Karpas-422 (cell line): ENCODE measurements around the gene TRIML1. TPM values are rescaled to one million over a fixed set of nuclear protein-coding genes. Genes with fewer than 3 reads are reported as not detected.

Source experiments
- DNase-seq: peaks from one replicate; pipeline ENCODE4 v3.0.0-alpha.2; 2015
- H2AFZ ChIP-seq: fragments of 200-600 bp; sonication (generic); 2 replicates; pipeline ENCODE4 v1.6.1; 2014; ENCODE audit warnings: antibody characterized with exemption, low read length, mixed read lengths
- H3K27ac ChIP-seq: fragments of 200-600 bp; sonication (generic); 2 replicates; pipeline ENCODE4 v1.5.1; 2014; ENCODE audit warnings: mild to moderate bottlenecking, low read length, moderate library complexity
- H3K27me3 ChIP-seq: fragments of 200-600 bp; sonication (generic); 2 replicates; pipeline ENCODE4 v1.6.1; 2014; ENCODE audit warnings: low read length, mixed read lengths
- H3K36me3 ChIP-seq: fragments of 200-600 bp; sonication (generic); 2 replicates; pipeline ENCODE4 v1.6.1; 2014; ENCODE audit warnings: low read length, mixed read lengths; ENCODE audit not compliant: insufficient read depth
- H3K4me1 ChIP-seq: fragments of 200-600 bp; sonication (generic); 2 replicates; pipeline ENCODE4 v1.6.1; 2014; ENCODE audit warnings: mild to moderate bottlenecking, low read length, mixed read lengths
- H3K4me2 ChIP-seq: fragments of 200-600 bp; sonication (generic); 2 replicates; pipeline ENCODE4 v1.6.1; 2014; ENCODE audit warnings: low read length, low read depth, mild to moderate bottlenecking; ENCODE audit not compliant: poor library complexity, severe bottlenecking
- H3K4me3 ChIP-seq: fragments of 200-600 bp; sonication (generic); 2 replicates; pipeline ENCODE4 v1.5.1; 2014; ENCODE audit warnings: mild to moderate bottlenecking, antibody characterized with exemption, low read length, mixed read lengths
- H3K79me2 ChIP-seq: fragments of 200-600 bp; sonication (generic); 2 replicates; pipeline ENCODE4 v1.6.1; 2014; ENCODE audit warnings: mild to moderate bottlenecking, low read length, mixed read lengths
- H3K9ac ChIP-seq: fragments of 200-600 bp; sonication (generic); 2 replicates; pipeline ENCODE4 v1.6.0; 2014; ENCODE audit warnings: low read length
- H3K9me2 ChIP-seq: fragments of 200-600 bp; sonication (generic), shearing (Covaris generic); replicated peaks from 2 replicates; pipeline ENCODE4 v1.6.0; 2014; ENCODE audit warnings: mild to moderate bottlenecking, low read length, moderate library complexity; ENCODE audit not compliant: insufficient read depth
- H3K9me3 ChIP-seq: fragments of 300-700, 200-600 bp; sonication (generic); 2 replicates; pipeline ENCODE4 v1.6.1; 2014; ENCODE audit warnings: low read length, mixed read lengths
- H4K20me1 ChIP-seq: fragments of 200-600 bp; sonication (generic); 2 replicates; pipeline ENCODE4 v1.6.1; 2014; ENCODE audit warnings: mild to moderate bottlenecking, antibody characterized with exemption, low read length, low read depth; ENCODE audit not compliant: insufficient read depth
- total RNA-seq: library from RNA; depleted of rRNA; stranded (reverse); fragments of >200 nt; shearing (Covaris generic); gene quantifications from 2 replicates; pipeline ENCODE4 v1.2.3, GENCODE V29; 2014; ENCODE audit warnings: low replicate concordance

The TRIML1 gene
- total RNA-seq, 1 experiment from 2014 or later = not detected

- Histone ChIP-seq H3K9ac (no peak overlapping the region), H2AFZ (no peak overlapping the region), H3K27ac (no peak overlapping the region), H4K20me1 (no peaks in the 10 kb centered on the region), H3K9me3 (no peaks in the 10 kb centered on the region), H3K27me3 (no peaks in the 10 kb centered on the region), H3K36me3 (no peaks in the 10 kb centered on the region), H3K4me2 (no peak overlapping the region), H3K4me3 (no peak overlapping the region), H3K79me2 (no peaks in the 10 kb centered on the region), H3K4me1 (no peaks in the 10 kb centered on the region), H3K9me2 (no peaks in the 10 kb centered on the region)
- no peak for DNase-seq
Measured at GRCh38 chr4:188139671-188140070, 430 bp downstream of the TRIML1 start.

- Histone ChIP-seq H3K4me2 (no peak overlapping the region), H3K4me1 (no peaks in the 10 kb centered on the region), H3K9ac (no peak overlapping the region), H2AFZ (no peak overlapping the region), H3K27ac (no peak overlapping the region), H3K36me3 (no peaks in the 10 kb centered on the region), H3K4me3 (no peak overlapping the region), H4K20me1 (no peaks in the 10 kb centered on the region), H3K79me2 (no peaks in the 10 kb centered on the region), H3K9me3 (no peaks in the 10 kb centered on the region), H3K9me2 (no peaks in the 10 kb centered on the region), H3K27me3 (no peaks in the 10 kb centered on the region)
- no peak for DNase-seq
Measured at GRCh38 chr4:188143731-188144130, 4.5 kb downstream of the TRIML1 start.

GRCh38 chr4:188145601-188146000 lies 6.4 kb downstream of the TRIML1 start:
- Histone ChIP-seq H2AFZ (no peak overlapping the region), H3K4me1 (no peaks in the 10 kb centered on the region), H4K20me1 (no peaks in the 10 kb centered on the region), H3K4me3 (no peak overlapping the region), H3K79me2 (no peaks in the 10 kb centered on the region), H3K4me2 (no peak overlapping the region), H3K27me3 (no peaks in the 10 kb centered on the region), H3K9me2 (no peaks in the 10 kb centered on the region), H3K9ac (no peak overlapping the region), H3K27ac (no peak overlapping the region), H3K9me3 (no peaks in the 10 kb centered on the region), H3K36me3 (no peaks in the 10 kb centered on the region)
- no peak for DNase-seq

GRCh38 chr4:188146618-188147017 lies 7.4 kb downstream of the TRIML1 start:
- no peaks in the 10 kb centered on the region for H3K79me2 ChIP-seq
- H3K4me1 ChIP-seq = no peaks in the 10 kb centered on the region
- H3K27ac ChIP-seq = no peak overlapping the region
- no peaks in the 10 kb centered on the region for H3K27me3 ChIP-seq
- H4K20me1 ChIP-seq = no peaks in the 10 kb centered on the region
- DNase-seq = no peak
- H3K9ac ChIP-seq = no peak overlapping the region
- H3K4me3 ChIP-seq = no peak overlapping the region
- H3K9me3 ChIP-seq = no peaks in the 10 kb centered on the region
- no peaks in the 10 kb centered on the region for H3K36me3 ChIP-seq
- H2AFZ ChIP-seq = no peak overlapping the region
- no peaks in the 10 kb centered on the region for H3K9me2 ChIP-seq
- H3K4me2 ChIP-seq = no peak overlapping the region

GRCh38 chr4:188147176-188147575 lies 7.9 kb downstream of the TRIML1 start:
- Histone ChIP-seq H3K36me3 (no peaks in the 10 kb centered on the region), H3K4me2 (no peak overlapping the region), H3K9ac (no peak overlapping the region), H3K27me3 (no peaks in the 10 kb centered on the region), H2AFZ (no peak overlapping the region), H4K20me1 (no peaks in the 10 kb centered on the region), H3K79me2 (no peaks in the 10 kb centered on the region), H3K27ac (no peak overlapping the region), H3K4me3 (no peak overlapping the region), H3K4me1 (no peaks in the 10 kb centered on the region), H3K9me2 (no peaks in the 10 kb centered on the region), H3K9me3 (no peaks in the 10 kb centered on the region)
- DNase-seq = no peak

GRCh38 chr4:188147776-188148175 lies 8.5 kb downstream of the TRIML1 start:
- no peak for DNase-seq
- no peaks in the 10 kb centered on the region for H4K20me1 ChIP-seq
- no peaks in the 10 kb centered on the region for H3K4me1 ChIP-seq
- no peak overlapping the region for H3K4me3 ChIP-seq
- H3K27me3 ChIP-seq = no peaks in the 10 kb centered on the region
- no peak overlapping the region for H3K9ac ChIP-seq
- no peak overlapping the region for H2AFZ ChIP-seq
- H3K9me3 ChIP-seq = no peaks in the 10 kb centered on the region
- H3K79me2 ChIP-seq = no peaks in the 10 kb centered on the region
- H3K27ac ChIP-seq = no peak overlapping the region
- H3K36me3 ChIP-seq = no peaks in the 10 kb centered on the region
- no peak overlapping the region for H3K4me2 ChIP-seq
- no peaks in the 10 kb centered on the region for H3K9me2 ChIP-seq

GRCh38 chr4:188154668-188155405 lies 15.6 kb downstream of the TRIML1 start:
- Histone ChIP-seq H3K4me2 (no peak overlapping the region), H3K27ac (no peak overlapping the region), H3K27me3 (no peaks in the 10 kb centered on the region), H3K9me3 (no peaks in the 10 kb centered on the region), H3K36me3 (no peaks in the 10 kb centered on the region), H3K79me2 (no peaks in the 10 kb centered on the region), H2AFZ (no peak overlapping the region), H3K4me3 (no peak overlapping the region), H3K4me1 (no peaks in the 10 kb centered on the region), H3K9me2 (no peaks in the 10 kb centered on the region), H4K20me1 (no peaks in the 10 kb centered on the region), H3K9ac (no peak overlapping the region)
- DNase-seq = no peak

- H3K9me3 ChIP-seq = no peaks in the 10 kb centered on the region
- H3K27me3 ChIP-seq = no peaks in the 10 kb centered on the region
- no peak overlapping the region for H3K4me3 ChIP-seq
- H3K4me2 ChIP-seq = no peak overlapping the region
- H3K27ac ChIP-seq = no peak overlapping the region
- no peaks in the 10 kb centered on the region for H3K4me1 ChIP-seq
- H2AFZ ChIP-seq = no peak overlapping the region
- H3K36me3 ChIP-seq = no peaks in the 10 kb centered on the region
- no peaks in the 10 kb centered on the region for H3K79me2 ChIP-seq
- H3K9me2 ChIP-seq = no peaks in the 10 kb centered on the region
- no peak overlapping the region for H3K9ac ChIP-seq
- H4K20me1 ChIP-seq = no peaks in the 10 kb centered on the region
- no peak for DNase-seq
Measured at GRCh38 chr4:188158336-188158735, 19.1 kb downstream of the TRIML1 start.
